GM12801 (cell line): Measurements from ENCODE around the gene FAM153A.
"Not testable (repeated sequence)": the region's sequence is repeated elsewhere in the genome, so short reads cannot be mapped to it uniquely, and the experiment has no call there.

Experiments used
- TF ChIP-seq, protein P1 (sequence below): IDR thresholded peaks from one replicate; pipeline ENCODE4 v1.5.1; 2011; ENCODE audit warnings: control low read depth; ENCODE audit not compliant: insufficient read length; ENCODE audit errors: extremely low read depth

Gene FAM153A

GRCh38 chr5:177782792-177783633 is at the start of gene FAM153A:
TSS of gene FAM153A (minus strand) at chr5:177782899.
- TF ChIP-seq, protein P1, sequence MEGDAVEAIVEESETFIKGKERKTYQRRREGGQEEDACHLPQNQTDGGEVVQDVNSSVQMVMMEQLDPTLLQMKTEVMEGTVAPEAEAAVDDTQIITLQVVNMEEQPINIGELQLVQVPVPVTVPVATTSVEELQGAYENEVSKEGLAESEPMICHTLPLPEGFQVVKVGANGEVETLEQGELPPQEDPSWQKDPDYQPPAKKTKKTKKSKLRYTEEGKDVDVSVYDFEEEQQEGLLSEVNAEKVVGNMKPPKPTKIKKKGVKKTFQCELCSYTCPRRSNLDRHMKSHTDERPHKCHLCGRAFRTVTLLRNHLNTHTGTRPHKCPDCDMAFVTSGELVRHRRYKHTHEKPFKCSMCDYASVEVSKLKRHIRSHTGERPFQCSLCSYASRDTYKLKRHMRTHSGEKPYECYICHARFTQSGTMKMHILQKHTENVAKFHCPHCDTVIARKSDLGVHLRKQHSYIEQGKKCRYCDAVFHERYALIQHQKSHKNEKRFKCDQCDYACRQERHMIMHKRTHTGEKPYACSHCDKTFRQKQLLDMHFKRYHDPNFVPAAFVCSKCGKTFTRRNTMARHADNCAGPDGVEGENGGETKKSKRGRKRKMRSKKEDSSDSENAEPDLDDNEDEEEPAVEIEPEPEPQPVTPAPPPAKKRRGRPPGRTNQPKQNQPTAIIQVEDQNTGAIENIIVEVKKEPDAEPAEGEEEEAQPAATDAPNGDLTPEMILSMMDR, result not testable (repeated sequence)
